ENCODE data around the gene GLTPD2. TPM values are rescaled to one million over a fixed set of nuclear protein-coding genes. Genes with fewer than 3 reads are reported as not detected.

GLTPD2 gene
- total and polyA plus RNA-seq, 4 donors: 0.34 to 0.41 TPM; not detected in 2

DNA sequence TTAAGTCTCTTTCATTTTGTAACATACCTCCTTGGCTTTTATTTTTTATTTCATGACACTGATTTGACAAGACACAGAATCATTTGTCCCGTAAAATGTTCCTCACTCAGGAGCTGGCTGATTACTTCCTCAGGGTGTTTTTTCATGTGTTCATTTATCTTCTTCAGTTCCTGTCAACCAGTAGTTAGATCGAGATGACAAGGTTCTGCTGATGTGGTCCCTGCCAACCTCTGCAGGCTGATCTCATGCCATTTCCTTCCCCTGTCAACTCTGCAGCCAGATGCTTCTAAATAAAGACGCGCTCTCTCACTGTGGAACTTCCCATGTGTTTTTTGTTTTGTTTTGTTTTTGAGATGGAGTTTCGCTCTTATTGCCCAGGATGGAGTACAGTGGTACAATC lies 40.9 kb upstream of the GLTPD2 start:
- 17 to 25% methylated on average over 5 of the region's 5 CpGs for WGBS, 2 donors
- H3K4me3 ChIP-seq: no peak overlapping the region
- peaks cover 0 to 10% (median 0%) of the 10 kb centered on the region in 5 donors for H3K4me1 ChIP-seq (ENCODE audit: control insufficient read depth in 5 of 5, insufficient read depth in 5 of 5, low read length in 5 of 5)
- DNase-seq (peak in 2 of 3 donors; percentile 28 to 51), ATAC-seq (ENCODE audit: insufficient read depth, low FRiP score) (no peak)
- no peak overlapping the region for H3K27ac ChIP-seq (ENCODE audit: low read depth in 1 of 2, low read length in 1 of 2)
- H3K9me3 ChIP-seq (ENCODE audit: control insufficient read depth in 4 of 4, insufficient read depth in 3 of 4, low read length in 3 of 4): no peaks in the 10 kb centered on the region
- no peak for TF ChIP-seq CTCF (IDR thresholded peaks at IDR 0.05; ENCODE audit: control extremely low read depth, extremely low read depth)
- no peak overlapping the region for H3K9ac ChIP-seq (ENCODE audit: insufficient read depth in 1 of 2, low read length in 2 of 2)
- no peaks in the 10 kb centered on the region for H3K36me3 ChIP-seq (ENCODE audit: control insufficient read depth in 4 of 4, insufficient read depth in 4 of 4, low read length in 4 of 4)
- peaks cover 0 to 31% (median 3%) of the 10 kb centered on the region in 3 donors for H3K27me3 ChIP-seq (ENCODE audit: control insufficient read depth in 3 of 3, insufficient read depth in 3 of 3, low read length in 2 of 3)

DNA sequence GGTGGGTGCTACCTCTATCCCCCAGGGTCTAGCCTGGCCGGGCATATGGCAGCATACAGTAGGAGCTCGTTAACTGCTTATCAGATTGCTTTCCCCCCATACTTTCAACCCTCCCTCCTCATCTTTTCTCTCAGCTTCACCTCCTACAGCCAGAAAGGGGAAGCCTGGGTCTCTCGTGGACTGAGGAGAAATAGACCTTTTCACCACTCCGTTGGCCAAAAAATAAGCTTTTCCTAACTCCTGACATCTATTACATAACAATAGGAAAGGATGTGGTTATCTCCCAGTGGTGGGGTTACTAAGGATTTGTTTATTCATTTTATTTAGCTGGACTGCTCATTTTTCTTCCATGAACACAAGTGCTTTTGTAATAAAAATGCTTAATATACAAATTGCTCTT lies 40.1 kb upstream of the GLTPD2 start:
- H3K9me3 ChIP-seq (ENCODE audit: control insufficient read depth in 4 of 4, insufficient read depth in 3 of 4, low read length in 3 of 4): no peaks in the 10 kb centered on the region
- H3K27me3 ChIP-seq (ENCODE audit: control insufficient read depth in 3 of 3, insufficient read depth in 3 of 3, low read length in 2 of 3): peaks cover 0 to 33% (median 5%) of the 10 kb centered on the region in 3 donors
- no peak overlapping the region for H3K4me3 ChIP-seq
- peaks cover 0 to 10% (median 0%) of the 10 kb centered on the region in 5 donors for H3K4me1 ChIP-seq (ENCODE audit: control insufficient read depth in 5 of 5, insufficient read depth in 5 of 5, low read length in 5 of 5)
- no peak overlapping the region for H3K27ac ChIP-seq (ENCODE audit: low read depth in 1 of 2, low read length in 1 of 2)
- H3K36me3 ChIP-seq (ENCODE audit: control insufficient read depth in 4 of 4, insufficient read depth in 4 of 4, low read length in 4 of 4): no peaks in the 10 kb centered on the region
- no peak for TF ChIP-seq CTCF (IDR thresholded peaks at IDR 0.05; ENCODE audit: control extremely low read depth, extremely low read depth)
- 26 to 45% methylated on average over 4 of the region's 4 CpGs for WGBS, 2 donors
- no peak overlapping the region for H3K9ac ChIP-seq (ENCODE audit: insufficient read depth in 1 of 2, low read length in 2 of 2)
- no peak for ATAC-seq (ENCODE audit: insufficient read depth, low FRiP score)
- no peak for DNase-seq

GRCh38 chr17:4750606-4751005 lies 38.2 kb upstream of the GLTPD2 start:
- Histone ChIP-seq H3K36me3 (ENCODE audit: control insufficient read depth in 4 of 4, insufficient read depth in 4 of 4, low read length in 4 of 4) (no peaks in the 10 kb centered on the region), H3K4me3 (no peak overlapping the region), H3K27ac (ENCODE audit: low read depth in 1 of 2, low read length in 1 of 2) (peak overlapping the region in 1 of 2 donors; percentile 13), H3K4me1 (ENCODE audit: control insufficient read depth in 5 of 5, insufficient read depth in 5 of 5, low read length in 5 of 5) (no peaks in the 10 kb centered on the region), H3K27me3 (ENCODE audit: control insufficient read depth in 3 of 3, insufficient read depth in 3 of 3, low read length in 2 of 3) (peaks cover 0 to 25% (median 7%) of the 10 kb centered on the region in 3 donors), H3K9ac (ENCODE audit: insufficient read depth in 1 of 2, low read length in 2 of 2) (no peak overlapping the region), H3K9me3 (ENCODE audit: control insufficient read depth in 4 of 4, insufficient read depth in 3 of 4, low read length in 3 of 4) (no peaks in the 10 kb centered on the region)
- no peak for ATAC-seq (ENCODE audit: insufficient read depth, low FRiP score)
- 53 to 59% methylated on average over 3 of the region's 3 CpGs for WGBS, 2 donors
- TF ChIP-seq CTCF (IDR thresholded peaks at IDR 0.05; ENCODE audit: control extremely low read depth, extremely low read depth): no peak
- DNase-seq: no peak

GRCh38 chr17:4751932-4752331 lies 36.8 kb upstream of the GLTPD2 start:
- Histone ChIP-seq H3K4me1 (ENCODE audit: control insufficient read depth in 5 of 5, insufficient read depth in 5 of 5, low read length in 5 of 5) (no peaks in the 10 kb centered on the region), H3K9me3 (ENCODE audit: control insufficient read depth in 4 of 4, insufficient read depth in 3 of 4, low read length in 3 of 4) (no peaks in the 10 kb centered on the region), H3K27ac (ENCODE audit: low read depth in 1 of 2, low read length in 1 of 2) (no peak overlapping the region), H3K9ac (ENCODE audit: insufficient read depth in 1 of 2, low read length in 2 of 2) (no peak overlapping the region), H3K27me3 (ENCODE audit: control insufficient read depth in 3 of 3, insufficient read depth in 3 of 3, low read length in 2 of 3) (peaks cover 0 to 23% (median 3%) of the 10 kb centered on the region in 3 donors), H3K36me3 (ENCODE audit: control insufficient read depth in 4 of 4, insufficient read depth in 4 of 4, low read length in 4 of 4) (no peaks in the 10 kb centered on the region), H3K4me3 (no peak overlapping the region)
- no peak for ATAC-seq (ENCODE audit: insufficient read depth, low FRiP score)
- DNase-seq: no peak
- 45 to 57% methylated on average over 5 of the region's 5 CpGs for WGBS, 2 donors
- no peak for TF ChIP-seq CTCF (IDR thresholded peaks at IDR 0.05; ENCODE audit: control extremely low read depth, extremely low read depth)
